Activated gamma-delta T cell treated with anti-CD3 and anti-CD28 coated beads, Interleukin-2, amount 50 U/mL, for 16 hours (primary cell): ENCODE data around the gene SPTLC2.
A peak's percentile ranks its signal among the peaks of the same experiment; 100 is the strongest.

Experiments used
- DNase-seq: peaks from one replicate; pipeline ENCODE4 v3.0.0-alpha.2; 2020; ENCODE audit warnings: low read depth

Gene SPTLC2

DNA sequence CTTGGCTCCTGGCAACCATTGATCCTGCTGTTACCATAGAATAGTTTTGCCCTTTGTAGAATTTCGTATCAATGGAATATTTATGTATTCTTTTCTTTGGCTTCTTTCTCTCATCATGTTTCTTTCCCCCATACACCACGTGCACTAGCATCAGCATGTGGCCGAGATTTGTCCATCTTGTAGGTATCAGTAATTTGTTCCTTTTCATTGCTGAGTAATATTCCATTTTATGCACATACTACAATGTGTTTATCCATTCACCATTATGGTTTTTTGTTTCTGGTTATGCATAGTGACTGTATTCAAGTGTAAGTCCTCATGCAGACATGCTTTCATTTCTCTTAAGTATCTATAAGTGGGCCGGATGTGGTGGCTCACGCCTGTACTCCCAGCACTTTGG, 113.3 kb downstream of the SPTLC2 start:
- no peak for DNase-seq

DNA sequence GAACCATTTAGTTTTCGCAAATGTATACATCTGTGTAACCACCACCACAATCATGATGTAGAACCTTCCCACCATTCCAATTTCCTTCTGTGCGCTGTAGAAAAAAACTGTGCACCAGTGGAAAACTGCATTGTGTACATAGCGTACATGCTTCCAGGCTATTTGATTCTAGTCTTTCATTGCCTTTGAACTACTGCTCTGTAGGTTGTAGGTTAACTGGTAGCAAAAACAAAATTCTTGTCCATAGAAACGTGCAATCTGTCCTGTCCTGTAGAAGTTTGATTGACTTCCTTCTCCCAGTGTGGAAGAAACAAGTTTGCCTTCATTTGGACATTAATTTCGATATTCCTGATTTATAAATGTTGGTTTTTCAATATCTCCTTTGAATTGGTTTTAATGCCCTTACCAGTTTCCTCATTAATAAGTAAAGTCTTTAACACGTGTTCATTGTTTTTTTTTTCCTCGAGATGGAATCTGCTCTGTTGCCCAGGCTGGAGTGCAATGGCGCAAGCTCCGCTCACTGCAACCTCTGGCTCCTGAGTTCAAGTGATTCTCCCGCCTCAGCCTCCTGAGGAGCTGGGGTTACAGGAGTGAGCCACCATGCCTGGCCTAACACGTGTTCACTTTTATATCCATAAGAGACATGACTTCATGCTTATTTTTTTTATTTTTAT, 114.2 kb downstream of the SPTLC2 start:
- DNase-seq: no peak

- no peak for DNase-seq
Measured at GRCh38 chr14:77498984-77499527, 117.4 kb downstream of the SPTLC2 start.

- peak; percentile 18 for DNase-seq
Measured at GRCh38 chr14:77498120-77498979, 118.1 kb downstream of the SPTLC2 start, which contains the start of gene ISM2. TSS of gene ISM2 (minus strand) at chr14:77498816. CDS start at chr14:77498793, 23 bp downstream.

DNA sequence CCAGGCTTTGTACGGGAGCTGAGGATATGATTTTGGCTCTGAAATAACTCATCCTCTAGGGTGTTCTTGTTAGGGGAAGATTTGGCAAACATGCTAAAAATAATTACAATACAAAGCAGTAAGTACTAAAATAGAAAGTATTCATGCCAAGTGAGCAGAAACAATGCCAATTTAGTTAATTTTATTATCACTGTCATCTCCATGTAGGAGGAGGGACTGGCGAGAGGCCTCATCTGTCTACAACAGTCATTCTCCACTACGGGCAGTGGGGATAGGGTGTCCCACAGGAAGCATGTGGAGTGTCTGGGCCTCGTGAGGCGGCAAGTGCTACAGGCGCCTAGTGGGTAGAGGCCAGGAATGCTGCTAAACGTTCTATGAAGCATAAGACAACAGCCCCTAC, 121.1 kb downstream of the SPTLC2 start:
- no peak for DNase-seq

DNA sequence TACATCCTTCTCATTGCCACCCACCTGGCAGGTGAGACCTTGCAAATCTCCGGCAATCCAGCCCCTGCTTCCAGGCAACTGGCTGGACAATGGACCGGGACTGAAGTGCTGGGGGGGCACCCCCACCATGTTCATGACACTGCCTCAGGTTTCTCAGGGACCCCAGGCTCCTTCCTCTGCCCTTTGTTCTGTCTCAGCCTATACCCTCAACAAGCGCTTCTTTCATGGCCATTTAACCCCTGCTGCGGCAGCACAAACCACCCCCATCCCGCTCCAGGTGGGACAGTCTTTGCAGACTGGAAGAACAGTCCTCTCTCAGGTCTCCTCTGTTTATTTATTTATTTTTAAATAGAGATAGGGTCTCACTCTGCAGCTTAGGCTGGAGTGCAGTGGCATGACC, 125.4 kb downstream of the SPTLC2 start:
- DNase-seq: no peak

- no peak for DNase-seq
Measured at GRCh38 chr14:77490347-77490986, 126.0 kb downstream of the SPTLC2 start.

DNA sequence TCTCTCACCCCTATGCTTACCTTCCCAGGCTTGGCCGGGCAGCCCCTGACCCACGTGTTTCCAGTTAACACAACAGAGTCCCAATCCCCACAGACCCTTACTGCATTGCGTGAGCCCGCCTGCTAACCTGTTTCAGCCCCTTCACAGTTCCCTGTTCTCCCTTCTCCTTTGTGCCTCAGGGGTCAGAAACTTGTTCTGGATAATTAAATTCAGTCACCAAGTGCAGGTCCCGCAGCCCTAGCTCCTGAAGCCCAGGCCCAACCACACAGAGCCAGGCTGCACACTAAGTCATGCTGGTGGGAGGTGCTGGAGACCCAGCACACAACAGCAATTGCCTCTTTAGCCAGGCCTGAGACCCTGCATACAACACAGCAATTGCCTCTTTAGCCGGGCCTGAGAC, 127.4 kb downstream of the SPTLC2 start:
- DNase-seq: no peak

GRCh38 chr14:77488558-77488957, 127.9 kb downstream of the SPTLC2 start:
- no peak for DNase-seq

DNA sequence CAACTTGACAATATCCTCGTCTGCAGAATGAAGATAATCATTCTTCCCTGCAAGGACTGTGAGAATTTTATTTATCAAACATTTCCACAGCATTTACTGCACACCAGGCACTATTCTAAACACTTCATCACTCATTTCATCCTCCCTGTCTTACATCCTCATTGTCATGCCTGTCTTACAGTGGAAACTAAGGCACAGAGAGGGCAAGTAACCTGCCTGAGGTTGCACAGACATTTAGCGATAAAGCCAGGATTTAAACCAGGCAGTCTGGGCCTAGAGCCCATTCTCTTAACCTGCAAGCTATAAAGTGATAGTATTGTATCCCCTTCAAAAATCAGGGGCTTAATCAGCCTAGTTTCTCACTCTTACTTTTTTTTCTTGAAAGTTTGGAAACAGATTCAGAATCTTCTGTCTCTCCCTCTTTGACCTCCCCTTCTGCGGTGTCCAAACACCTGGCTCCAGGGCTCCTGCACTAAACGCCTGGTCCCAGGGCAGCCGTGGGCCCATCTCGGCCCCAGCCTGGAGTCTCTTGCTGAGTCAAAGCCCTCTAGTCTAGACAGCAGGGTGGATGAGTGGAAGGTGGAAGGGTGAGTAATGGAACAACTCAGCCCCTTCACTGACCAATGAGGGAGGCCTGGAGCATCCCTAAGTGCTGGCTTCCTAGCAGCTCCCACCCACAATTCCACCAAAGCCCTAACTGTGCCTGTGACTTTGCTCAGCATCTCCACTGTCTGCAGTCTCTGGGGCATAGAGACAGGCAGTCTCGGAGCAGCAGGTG, 130.3 kb downstream of the SPTLC2 start:
- no peak for DNase-seq

DNA sequence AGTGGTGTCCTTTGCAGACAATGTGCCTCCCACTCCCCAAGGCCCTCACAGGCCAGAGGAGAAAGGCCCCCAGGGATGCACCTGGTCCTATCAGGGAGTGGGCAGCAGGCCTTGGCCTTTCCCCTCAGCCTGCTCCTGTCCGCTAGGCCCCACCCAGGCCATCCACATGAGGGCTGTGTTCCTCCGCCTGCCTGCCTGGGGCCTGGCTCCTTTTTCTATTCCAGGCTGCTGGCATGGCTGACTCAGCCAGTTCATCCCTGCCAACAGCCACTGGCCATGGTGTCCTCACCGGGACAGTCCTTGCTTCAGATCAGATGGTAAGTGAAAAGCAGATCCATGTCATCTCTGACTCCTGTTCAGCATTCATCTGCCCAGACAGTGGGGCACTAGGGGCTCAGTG, 131.2 kb downstream of the SPTLC2 start:
- no peak for DNase-seq

- no peak for DNase-seq
Measured at GRCh38 chr14:77482422-77482821, 134.0 kb downstream of the SPTLC2 start.

DNA sequence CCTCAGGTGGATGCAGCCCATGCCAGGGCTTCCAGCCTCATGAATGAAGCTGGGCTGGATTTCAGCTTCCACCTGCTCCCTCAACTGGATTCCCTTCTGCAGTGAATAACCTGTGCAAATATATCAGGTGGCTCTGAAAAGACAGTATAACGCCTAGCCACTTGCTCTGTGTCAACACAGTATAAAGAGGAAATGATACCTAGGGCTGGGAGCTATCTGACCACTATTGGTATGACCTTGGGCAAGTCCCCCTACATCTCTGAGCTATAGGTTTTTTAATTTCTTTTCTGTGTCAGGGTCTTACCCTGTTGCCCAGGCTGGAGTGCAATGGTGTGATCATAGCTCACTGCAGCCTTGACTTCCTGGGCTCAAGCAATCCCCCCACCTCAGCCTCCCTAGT, 137.6 kb downstream of the SPTLC2 start:
- no peak for DNase-seq

- DNase-seq: no peak
Measured at GRCh38 chr14:77478029-77478428, 138.4 kb downstream of the SPTLC2 start.

DNA sequence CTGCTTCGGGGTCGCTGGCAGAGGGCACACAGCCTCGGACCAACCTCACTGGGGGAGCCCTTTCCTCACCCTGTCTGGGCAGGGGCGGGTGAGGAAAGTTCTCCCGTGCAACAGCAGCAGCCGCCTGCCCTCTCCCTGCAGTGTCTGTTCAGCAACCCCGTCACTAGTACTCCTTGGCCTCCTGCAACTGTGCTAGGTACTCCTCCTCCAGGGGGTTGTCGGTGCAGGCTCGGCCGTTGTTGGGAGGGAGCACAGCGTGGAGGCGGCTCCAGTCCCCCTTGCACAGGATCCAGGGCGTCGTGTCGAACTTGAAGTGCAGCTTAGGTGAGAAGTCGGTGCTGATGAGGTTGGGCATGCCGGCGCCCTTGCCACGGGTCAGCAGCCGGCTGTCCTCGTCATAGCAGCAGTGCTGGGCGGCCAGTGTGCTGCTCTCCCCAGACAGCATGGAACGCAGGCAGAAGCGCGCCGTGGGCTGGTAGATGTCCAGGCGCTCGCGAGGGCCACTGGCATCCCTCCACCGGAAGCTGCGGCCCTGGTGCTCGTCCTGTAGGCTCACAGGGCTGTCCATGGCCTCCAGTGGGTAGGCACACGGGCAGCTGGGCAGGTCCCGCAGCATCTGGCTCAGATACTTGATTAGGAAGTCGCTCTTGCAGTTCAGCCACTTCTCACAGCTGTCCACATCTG, 140.9 kb downstream of the SPTLC2 start:
- no peak for DNase-seq

- DNase-seq: no peak
Measured at GRCh38 chr14:77474479-77475177, 141.8 kb downstream of the SPTLC2 start.

DNA sequence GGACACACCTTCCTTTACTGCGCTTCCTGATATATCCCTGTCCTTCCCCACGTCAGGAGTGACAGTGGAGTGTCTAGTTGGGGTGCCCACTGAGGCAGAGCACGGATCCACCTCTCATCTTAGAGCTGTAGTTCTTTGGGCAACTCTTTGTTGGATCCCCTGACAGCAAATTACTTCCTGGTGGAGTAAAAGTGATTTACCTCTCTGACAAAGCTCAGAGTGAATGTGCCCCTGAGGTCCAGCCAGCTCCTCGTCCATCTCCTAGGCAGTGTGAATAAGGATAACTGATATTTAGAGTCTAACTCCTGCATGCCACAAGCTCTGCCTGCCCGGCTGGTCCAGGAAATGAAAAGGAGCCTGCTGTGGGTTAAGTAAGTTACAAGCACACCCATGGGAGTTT, 142.5 kb downstream of the SPTLC2 start:
- no peak for DNase-seq

DNA sequence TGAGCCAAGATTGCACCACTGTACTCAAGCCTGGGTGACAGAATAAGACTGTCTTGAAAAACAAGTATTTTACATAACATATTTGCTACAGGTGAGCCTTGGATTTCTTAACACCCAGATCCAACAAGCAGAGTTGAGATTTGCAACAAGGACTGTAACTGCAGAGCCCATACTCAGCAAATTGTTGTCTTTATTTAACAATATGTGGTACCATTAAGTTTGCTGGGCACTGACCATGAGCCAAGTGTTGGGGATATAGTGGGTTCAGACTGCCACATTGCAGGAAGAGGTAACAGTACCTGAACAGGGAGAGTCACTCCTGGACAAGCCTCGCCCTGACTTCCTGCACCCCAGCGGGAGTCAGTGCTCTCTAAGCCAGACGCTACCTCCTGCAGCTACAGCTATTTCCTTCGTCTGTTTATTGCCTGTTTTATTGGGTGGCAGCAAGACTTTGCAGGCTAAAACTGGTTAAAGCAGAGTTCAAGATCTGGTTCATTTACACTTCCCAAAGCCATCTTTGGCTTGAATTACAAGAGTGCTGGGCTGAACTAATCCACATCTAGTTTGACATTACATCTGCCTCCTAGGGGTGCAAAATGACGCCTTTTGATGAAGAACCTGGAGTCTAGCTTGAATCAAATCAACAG, 146.1 kb downstream of the SPTLC2 start:
- DNase-seq: no peak

- no peak for DNase-seq
Measured at GRCh38 chr14:77469539-77469938, 146.9 kb downstream of the SPTLC2 start.

GRCh38 chr14:77469067-77469505, 147.4 kb downstream of the SPTLC2 start:
- DNase-seq: no peak
